Panc1 (cell line): ENCODE measurements around the gene GDF10. TPM values are rescaled to one million over a fixed set of nuclear protein-coding genes. Genes with fewer than 3 reads are reported as not detected.

Experiments
- ATAC-seq: fragments of 200-7000 bp; cut with Tn5 transposase; 2 replicates; pipeline ENCODE4 v1.9.1; 2020; ENCODE audit warnings: mild to moderate bottlenecking, moderate library complexity
- BruUV-seq: library from RNA; stranded (reverse); fragments of 400-500 nt; replicated peaks from 2 replicates; lab custom pipeline; 2021; lab: Mats Ljungman, UMichigan
- CTCF ChIA-PET: fragments of 300-600 bp; sonication (Branson Sonifier 250); formaldehyde crosslinking; loops from one replicate; lab custom pipeline; 2022; ENCODE audit warnings: antibody characterized with exemption; lab: Charles Lee
- POLR2A ChIA-PET: fragments of 300-600 bp; sonication (Branson Sonifier 250); formaldehyde crosslinking; loops from one replicate; lab custom pipeline; 2022; ENCODE audit warnings: antibody characterized with exemption; lab: Charles Lee
- DNase-seq: peaks from one replicate; pipeline ENCODE4 v3.0.0-alpha.2; 2010; ENCODE audit warnings: low read depth, low spot score
- H3K27ac ChIP-seq: 2 replicates; pipeline ENCODE4 v1.5.1; 2011; ENCODE audit warnings: mild to moderate bottlenecking, low read length, inconsistent platforms
- H3K27me3 ChIP-seq: fragments of 200-500 bp; sonication (Bioruptor generic); 2 replicates; pipeline ENCODE4 v1.6.0; 2014; ENCODE audit warnings: low read length, inconsistent platforms; ENCODE audit not compliant: control insufficient read depth, insufficient read depth
- H3K36me3 ChIP-seq: fragments of 200-500 bp; sonication (Bioruptor generic); 2 replicates; pipeline ENCODE4 v1.5.1; 2014; ENCODE audit warnings: inconsistent platforms, mild to moderate bottlenecking, low read length, moderate library complexity; ENCODE audit not compliant: control insufficient read depth, insufficient read depth
- H3K4me1 ChIP-seq: 2 replicates; pipeline ENCODE4 v1.5.1; 2011; ENCODE audit warnings: inconsistent platforms, mild to moderate bottlenecking, low read length, moderate library complexity; ENCODE audit not compliant: control insufficient read depth, insufficient read depth
- H3K4me3 ChIP-seq, 2 experiments: 2 replicates each; pipeline ENCODE4 v1.5.1; 2011 to 2012; ENCODE audit warnings: low read depth in 2 of 2, low read length in 2 of 2, mild to moderate bottlenecking in 2 of 2, inconsistent platforms in 1 of 2, moderate library complexity in 1 of 2
- H3K9me3 ChIP-seq: fragments of 200-500 bp; sonication (Bioruptor generic); 2 replicates; pipeline ENCODE4 v1.5.1; 2014; ENCODE audit warnings: low read depth, mild to moderate bottlenecking, inconsistent platforms, low read length, moderate library complexity; ENCODE audit not compliant: control insufficient read depth, insufficient read depth
- CTCF ChIP-seq: fragments of 450-650 bp; IDR thresholded peaks from 2 replicates; pipeline ENCODE4 v1.5.1; 2017; ENCODE audit warnings: mild to moderate bottlenecking
- POLR2AphosphoS5 ChIP-seq: IDR thresholded peaks from 2 replicates; pipeline ENCODE4 v1.6.1; 2012; ENCODE audit warnings: mild to moderate bottlenecking, low read depth, low read length, moderate library complexity
- REST ChIP-seq, 2 experiments: IDR thresholded peaks; 2 replicates each; pipeline ENCODE4 v1.6.1; 2011 to 2012; ENCODE audit warnings: low read depth in 2 of 2, control low read depth in 1 of 2, low read length in 1 of 2, mild to moderate bottlenecking in 1 of 2, moderate library complexity in 1 of 2; ENCODE audit not compliant: insufficient read depth in 1 of 2
- SIN3A ChIP-seq: IDR thresholded peaks from 2 replicates; pipeline ENCODE4 v1.6.1; 2012; ENCODE audit warnings: low read depth, mild to moderate bottlenecking, low read length, moderate library complexity, borderline replicate concordance; ENCODE audit not compliant: insufficient read depth
- TCF7L2 ChIP-seq: IDR thresholded peaks from 2 replicates; pipeline ENCODE4 v1.6.1; 2011; ENCODE audit warnings: mild to moderate bottlenecking, low read depth, low read length, inconsistent platforms
- in situ Hi-C: cut with HindIII; loops from 2 replicates; pipeline ENCODE4 v1.10.0; 2016; ENCODE audit warnings: low sequenced_read_pairs, low pct_unique_long_range_greater_than_20kb
- intact Hi-C: fragments of 100-400 bp; cut with micrococcal nuclease; formaldehyde crosslinking; loops from one replicate; pipeline ENCODE4 v1.10.0; 2022; ENCODE audit not compliant: unreplicated experiment
- total RNA-seq: library from RNA; stranded (reverse); gene quantifications from one replicate; pipeline ENCODE4 v1.2.1, GENCODE V29; 2021; ENCODE audit not compliant: unreplicated experiment

GDF10 gene
- total RNA-seq, 1 experiment from 2014 or later = 1.2 TPM

GRCh38 chr10:47312663-47312995 is 12.6 kb downstream of the GDF10 start:
- TF ChIP-seq SIN3A (no peak), TCF7L2 (no peak), POLR2AphosphoS5 (no peak), CTCF (no peak)
- H3K27me3 ChIP-seq = peaks cover 3% of the 10 kb centered on the region; the same call in 1 of the 2 replicates
- H3K27ac ChIP-seq = no peak overlapping the region
- intact Hi-C loops = loop anchor here (2.0 kb wide), 1 partner anchor 288 kb away; no protein-coding TSS in a partner anchor
- POLR2A ChIA-PET = no interaction called here
- H3K4me1 ChIP-seq = no peaks in the 10 kb centered on the region
- DNase-seq (no peak), ATAC-seq (no peak)
- H3K4me3 ChIP-seq = no peak overlapping the region
- H3K9me3 ChIP-seq = no peaks in the 10 kb centered on the region
- no peaks in the 10 kb centered on the region for H3K36me3 ChIP-seq
- CTCF ChIA-PET = interaction anchor here (1.0 to 2.4 kb wide), 3 partner anchors 265 to 286 kb away, joined by 5 to 30 read pairs (median 9); no protein-coding TSS in a partner anchor
- no TSS peak for BruUV-seq
- in situ Hi-C loops = no loop called here

GRCh38 chr10:47314416-47314970 is 14.5 kb downstream of the GDF10 start:
- DNase-seq = no peak
- in situ Hi-C loops = no loop called here
- Histone ChIP-seq H3K4me1 (no peaks in the 10 kb centered on the region), H3K9me3 (no peaks in the 10 kb centered on the region), H3K27ac (no peak overlapping the region), H3K27me3 (no peaks in the 10 kb centered on the region), H3K4me3 (no peak overlapping the region), H3K36me3 (no peaks in the 10 kb centered on the region)
- POLR2A ChIA-PET = no interaction called here
- no TSS peak for BruUV-seq
- TF ChIP-seq SIN3A (no peak), REST (IDR thresholded peaks at IDR 0.05; ENCODE audit: insufficient read depth in 1 of 2, low read depth in 2 of 2, low read length in 1 of 2) (no peak), CTCF (no peak), POLR2AphosphoS5 (no peak)
- ATAC-seq = no peak
- intact Hi-C loops = no loop called here
- CTCF ChIA-PET = interaction anchor here (0.5 to 1.2 kb wide), 2 partner anchors 145 to 267 kb away, joined by 3 to 7 read pairs; no protein-coding TSS in a partner anchor
